ENCODE measurements around the gene KRTAP12-3. TPM values are rescaled to one million over a fixed set of nuclear protein-coding genes. Genes with fewer than 3 reads are reported as not detected.
"Not testable (repeated sequence)": the region's sequence is repeated elsewhere in the genome, so short reads cannot be mapped to it uniquely, and the experiment has no call there.

Gene KRTAP12-3
- polyA plus RNA-seq, 1 of the 3 experiments (the other 2 are of a cell fraction) = not detected

DNA sequence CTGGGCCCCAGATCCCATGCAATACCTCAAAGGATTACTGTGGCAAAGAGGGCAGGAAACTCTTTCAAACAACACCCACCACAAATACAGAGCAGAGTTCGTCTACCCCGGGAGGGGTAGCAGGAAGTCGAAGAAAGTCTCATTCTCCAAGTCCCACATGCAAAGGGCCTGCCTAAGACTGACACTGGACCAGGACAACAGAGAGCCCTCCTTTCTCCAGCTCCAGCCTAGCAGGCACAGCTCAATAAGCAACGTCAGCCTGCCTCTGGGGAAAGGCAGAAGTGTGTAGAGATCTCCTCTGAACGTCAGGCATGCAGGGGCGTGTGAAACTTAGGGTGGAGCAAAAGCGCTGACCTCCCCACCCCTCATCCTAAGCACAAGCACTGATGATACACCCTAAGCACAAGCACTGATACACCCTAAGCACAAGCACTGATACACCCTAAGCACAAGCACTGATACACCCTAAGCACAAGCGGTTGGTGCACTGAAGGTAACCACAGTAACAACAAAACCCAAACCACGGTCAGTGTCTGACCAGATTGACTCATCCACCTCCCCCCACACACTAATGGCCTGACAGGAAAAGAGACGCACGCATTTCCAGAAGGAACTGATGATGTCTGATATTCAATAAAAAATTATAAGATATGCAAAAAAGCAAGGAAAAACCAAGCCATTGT lies 1.3 kb downstream of the KRTAP12-3 start:
- 0 out of 2 replicates have a peak, but pooled peaks cover 4% of the 10 kb centered on the region for H3K9me2 ChIP-seq
- no peaks in the 10 kb centered on the region for H3F3A ChIP-seq (replicated peaks; ENCODE audit: insufficient read depth)
- no peak for DNase-seq
- WGBS (ENCODE audit: low lambda C conversion rate) = 8% methylated on average over 11 of the region's 11 CpGs
- no peak overlapping the region for H3K4me3 ChIP-seq (ENCODE audit: low read depth in 2 of 2, low read length in 1 of 2)
- H2AFZ ChIP-seq (ENCODE audit: low read depth) = no peak overlapping the region
- TF ChIP-seq RXRA (IDR thresholded peaks at IDR 0.05; ENCODE audit: borderline replicate concordance, low read depth) = no peak
- no peak for TF ChIP-seq TEAD4 (IDR thresholded peaks at IDR 0.05; ENCODE audit: borderline replicate concordance, insufficient read depth)
- TF ChIP-seq RCOR1 (IDR thresholded peaks at IDR 0.05; ENCODE audit: low read length) = no peak
- TF ChIP-seq ELF1 (IDR thresholded peaks at IDR 0.05) = no peak
- TF ChIP-seq, protein P1, sequence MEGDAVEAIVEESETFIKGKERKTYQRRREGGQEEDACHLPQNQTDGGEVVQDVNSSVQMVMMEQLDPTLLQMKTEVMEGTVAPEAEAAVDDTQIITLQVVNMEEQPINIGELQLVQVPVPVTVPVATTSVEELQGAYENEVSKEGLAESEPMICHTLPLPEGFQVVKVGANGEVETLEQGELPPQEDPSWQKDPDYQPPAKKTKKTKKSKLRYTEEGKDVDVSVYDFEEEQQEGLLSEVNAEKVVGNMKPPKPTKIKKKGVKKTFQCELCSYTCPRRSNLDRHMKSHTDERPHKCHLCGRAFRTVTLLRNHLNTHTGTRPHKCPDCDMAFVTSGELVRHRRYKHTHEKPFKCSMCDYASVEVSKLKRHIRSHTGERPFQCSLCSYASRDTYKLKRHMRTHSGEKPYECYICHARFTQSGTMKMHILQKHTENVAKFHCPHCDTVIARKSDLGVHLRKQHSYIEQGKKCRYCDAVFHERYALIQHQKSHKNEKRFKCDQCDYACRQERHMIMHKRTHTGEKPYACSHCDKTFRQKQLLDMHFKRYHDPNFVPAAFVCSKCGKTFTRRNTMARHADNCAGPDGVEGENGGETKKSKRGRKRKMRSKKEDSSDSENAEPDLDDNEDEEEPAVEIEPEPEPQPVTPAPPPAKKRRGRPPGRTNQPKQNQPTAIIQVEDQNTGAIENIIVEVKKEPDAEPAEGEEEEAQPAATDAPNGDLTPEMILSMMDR (IDR thresholded peaks at IDR 0.05) = no peak
- no peak for TF ChIP-seq NFIC (IDR thresholded peaks at IDR 0.05; ENCODE audit: borderline replicate concordance)
- TF ChIP-seq RFX5 (IDR thresholded peaks at IDR 0.05; ENCODE audit: low read length) = no peak
- TF ChIP-seq, protein P2, sequence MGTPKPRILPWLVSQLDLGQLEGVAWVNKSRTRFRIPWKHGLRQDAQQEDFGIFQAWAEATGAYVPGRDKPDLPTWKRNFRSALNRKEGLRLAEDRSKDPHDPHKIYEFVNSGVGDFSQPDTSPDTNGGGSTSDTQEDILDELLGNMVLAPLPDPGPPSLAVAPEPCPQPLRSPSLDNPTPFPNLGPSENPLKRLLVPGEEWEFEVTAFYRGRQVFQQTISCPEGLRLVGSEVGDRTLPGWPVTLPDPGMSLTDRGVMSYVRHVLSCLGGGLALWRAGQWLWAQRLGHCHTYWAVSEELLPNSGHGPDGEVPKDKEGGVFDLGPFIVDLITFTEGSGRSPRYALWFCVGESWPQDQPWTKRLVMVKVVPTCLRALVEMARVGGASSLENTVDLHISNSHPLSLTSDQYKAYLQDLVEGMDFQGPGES (IDR thresholded peaks at IDR 0.05; ENCODE audit: low read depth, low read length) = no peak
- TF ChIP-seq, protein P3, sequence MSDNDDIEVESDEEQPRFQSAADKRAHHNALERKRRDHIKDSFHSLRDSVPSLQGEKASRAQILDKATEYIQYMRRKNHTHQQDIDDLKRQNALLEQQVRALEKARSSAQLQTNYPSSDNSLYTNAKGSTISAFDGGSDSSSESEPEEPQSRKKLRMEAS (IDR thresholded peaks at IDR 0.05; ENCODE audit: low read depth) = no peak
- no peak for TF ChIP-seq GATA2 (CRISPR knock-in tag; IDR thresholded peaks at IDR 0.05)
- TF ChIP-seq NRF1 (IDR thresholded peaks at IDR 0.05; ENCODE audit: low read depth, low read length) = no peak
- TF ChIP-seq, protein P4, sequence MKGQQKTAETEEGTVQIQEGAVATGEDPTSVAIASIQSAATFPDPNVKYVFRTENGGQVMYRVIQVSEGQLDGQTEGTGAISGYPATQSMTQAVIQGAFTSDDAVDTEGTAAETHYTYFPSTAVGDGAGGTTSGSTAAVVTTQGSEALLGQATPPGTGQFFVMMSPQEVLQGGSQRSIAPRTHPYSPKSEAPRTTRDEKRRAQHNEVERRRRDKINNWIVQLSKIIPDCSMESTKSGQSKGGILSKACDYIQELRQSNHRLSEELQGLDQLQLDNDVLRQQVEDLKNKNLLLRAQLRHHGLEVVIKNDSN (IDR thresholded peaks at IDR 0.05; ENCODE audit: borderline replicate concordance, low read depth) = no peak
- no peak for TF ChIP-seq FOXM1 (IDR thresholded peaks at IDR 0.05; ENCODE audit: low read depth)
- no peak for TF ChIP-seq MEF2A (IDR thresholded peaks at IDR 0.05; ENCODE audit: borderline replicate concordance, low read depth)
- TF ChIP-seq POLR2AphosphoS5 (IDR thresholded peaks at IDR 0.05; ENCODE audit: low read depth, low read length) = no peak
- no peak for TF ChIP-seq JUND (IDR thresholded peaks at IDR 0.05)
- no peak overlapping the region for H3K27ac ChIP-seq (ENCODE audit: low read depth in 2 of 2, low read length in 1 of 2)
- no peak overlapping the region for H3K4me2 ChIP-seq
- POLR2A ChIA-PET = no interaction called here
- peaks cover 5% of the 10 kb centered on the region; the same call in 1 of the 2 replicates for H3K27me3 ChIP-seq (ENCODE audit: insufficient read depth)
- H3K36me3 ChIP-seq (replicated peaks in 1 of 2; ENCODE audit: control insufficient read depth in 1 of 2, insufficient read depth in 2 of 2, low read length in 1 of 2) = no peaks in the 10 kb centered on the region
- no peaks in the 10 kb centered on the region for H4K20me1 ChIP-seq (ENCODE audit: insufficient read depth)
- no peaks in the 10 kb centered on the region for H3K9me3 ChIP-seq
- no peaks in the 10 kb centered on the region for H3K4me1 ChIP-seq (ENCODE audit: control insufficient read depth in 1 of 2, insufficient read depth in 2 of 2, low read depth in 1 of 2, low read length in 1 of 2)
- H3K9ac ChIP-seq = no peak overlapping the region
- CTCF ChIA-PET = no interaction called here
- H3K79me2 ChIP-seq (ENCODE audit: insufficient read depth) = no peaks in the 10 kb centered on the region

DNA sequence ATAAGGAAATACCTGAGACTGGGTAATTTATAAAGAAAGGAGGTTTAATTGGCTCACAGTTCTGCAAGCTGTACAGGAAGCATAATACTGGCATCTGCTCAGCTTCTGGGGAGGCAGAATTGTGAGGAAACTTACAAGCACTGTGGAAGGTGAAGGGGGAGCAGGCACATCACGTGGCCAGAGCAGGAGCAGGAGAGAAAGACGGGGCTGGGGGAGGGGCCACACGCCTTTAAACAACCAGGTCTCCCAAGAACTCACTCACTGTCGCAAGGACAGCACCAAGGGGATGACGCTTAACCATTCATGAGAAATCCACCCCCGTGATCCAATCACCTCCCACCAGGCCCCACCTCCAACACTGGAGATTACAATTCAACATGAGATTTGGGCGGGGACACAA lies 3.8 kb downstream of the KRTAP12-3 start:
- H3K27ac ChIP-seq (ENCODE audit: low read depth in 2 of 2, low read length in 1 of 2); H4K20me1 ChIP-seq (ENCODE audit: insufficient read depth); H3K79me2 ChIP-seq (ENCODE audit: insufficient read depth); H3K9ac ChIP-seq; H3K27me3 ChIP-seq (ENCODE audit: insufficient read depth); H3K9me2 ChIP-seq; H3K4me3 ChIP-seq (ENCODE audit: low read depth in 2 of 2, low read length in 1 of 2); H2AFZ ChIP-seq (ENCODE audit: low read depth); H3K36me3 ChIP-seq (replicated peaks in 1 of 2; ENCODE audit: control insufficient read depth in 1 of 2, insufficient read depth in 2 of 2, low read length in 1 of 2); DNase-seq; H3F3A ChIP-seq (replicated peaks; ENCODE audit: insufficient read depth); H3K4me1 ChIP-seq (ENCODE audit: control insufficient read depth in 1 of 2, insufficient read depth in 2 of 2, low read depth in 1 of 2, low read length in 1 of 2); H3K4me2 ChIP-seq; H3K9me3 ChIP-seq; POLR2A ChIA-PET: not testable (repeated sequence)
- CTCF ChIA-PET = interaction anchor here (0.6 kb wide), 1 partner anchor 72 kb away, joined by 3 read pairs; no protein-coding TSS in a partner anchor
- 13% methylated on average over 7 of the region's 7 CpGs for WGBS (ENCODE audit: low lambda C conversion rate)

Data from SK-N-SH (cell line).